ENCODE data around the gene KCNQ1. TPM values are rescaled to one million over a fixed set of nuclear protein-coding genes. Genes with fewer than 3 reads are reported as not detected.

KCNQ1 gene
- total and polyA plus RNA-seq, 2 donors (not counting 1 experiment from before 2014, with no cell fraction given) = 21.5 to 28.8 TPM

GRCh38 chr11:2835296-2835695 is 390.5 kb downstream of the KCNQ1 start:
- no peak for ATAC-seq (ENCODE audit: low read depth)
- WGBS (ENCODE audit: insufficient coverage) = 95% methylated on average over 5 of the region's 6 CpGs
- no peak overlapping the region for H3K4me3 Mint-ChIP-seq
- no peak overlapping the region for H3K9ac ChIP-seq (ENCODE audit: low read length)
- no peaks in the 10 kb centered on the region for H4K20me1 ChIP-seq (ENCODE audit: control insufficient read depth, insufficient read depth, low read length, poor library complexity, severe bottlenecking)
- H2AFZ ChIP-seq (ENCODE audit: insufficient read depth, low read depth, low read length, poor library complexity, severe bottlenecking) = no peak overlapping the region
- H3K27ac Mint-ChIP-seq = no peak overlapping the region
- intact Hi-C loops (cut with micrococcal nuclease) = no loop called here
- no peaks in the 10 kb centered on the region for H3K4me1 Mint-ChIP-seq
- no peak overlapping the region for H3K4me3 ChIP-seq (ENCODE audit: control extremely low read depth in 1 of 5, extremely low read depth in 1 of 5, insufficient read depth in 1 of 5, low read depth in 2 of 5, low read length in 4 of 5)
- CTCF ChIA-PET = no interaction called here
- no peaks in the 10 kb centered on the region for H3K27me3 ChIP-seq (replicated peaks in 1 of 4; ENCODE audit: control extremely low read depth in 1 of 4, control insufficient read depth in 3 of 4, insufficient read depth in 4 of 4, low read length in 3 of 4)
- no peaks in the 10 kb centered on the region for H3K27me3 Mint-ChIP-seq
- no peaks in the 10 kb centered on the region for H3K36me3 ChIP-seq (replicated peaks in 1 of 2; ENCODE audit: control extremely low read depth in 1 of 2, control insufficient read depth in 1 of 2, extremely low read depth in 1 of 2, insufficient read depth in 2 of 2, low read length in 1 of 2)
- H3K4me2 ChIP-seq (replicated peaks; ENCODE audit: low read depth, low read length, poor library complexity, severe bottlenecking) = no peak overlapping the region
- DNase-seq = no peak
- POLR2A ChIA-PET = no interaction called here
- TF ChIP-seq EZH2 (IDR thresholded peaks at IDR 0.05; ENCODE audit: borderline replicate concordance, insufficient read depth, low read depth, low read length, poor library complexity, severe bottlenecking) (no peak), CTCF (IDR thresholded peaks at IDR 0.05) (no peak)
- no peak overlapping the region for H3K27ac ChIP-seq (ENCODE audit: low read length in 2 of 2)
- no peaks in the 10 kb centered on the region for H3K79me2 ChIP-seq (ENCODE audit: control insufficient read depth, insufficient read depth, low read length)
- H3K9me3 Mint-ChIP-seq (ENCODE audit: insufficient read depth) = no peaks in the 10 kb centered on the region
- H3K9me3 ChIP-seq (ENCODE audit: control extremely low read depth in 1 of 3, control insufficient read depth in 2 of 3, insufficient read depth in 1 of 3, low read length in 2 of 3) = no peaks in the 10 kb centered on the region
- no peaks in the 10 kb centered on the region for H3K4me1 ChIP-seq (ENCODE audit: control insufficient read depth in 2 of 2, insufficient read depth in 2 of 2, low read length in 2 of 2)

GRCh38 chr11:2835751-2836150 is 390.9 kb downstream of the KCNQ1 start:
- no peak for TF ChIP-seq CTCF (IDR thresholded peaks at IDR 0.05)
- TF ChIP-seq EZH2 (IDR thresholded peaks at IDR 0.05; ENCODE audit: borderline replicate concordance, insufficient read depth, low read depth, low read length, poor library complexity, severe bottlenecking) = no peak
- no peaks in the 10 kb centered on the region for H3K9me3 Mint-ChIP-seq (ENCODE audit: insufficient read depth)
- ATAC-seq (ENCODE audit: low read depth) = no peak

More at GRCh38 chr11:2835751-2836150, 390.9 kb downstream of the KCNQ1 start:
- Histone ChIP-seq H3K9me3 (ENCODE audit: control extremely low read depth in 1 of 3, control insufficient read depth in 2 of 3, insufficient read depth in 1 of 3, low read length in 2 of 3) (no peaks in the 10 kb centered on the region), H3K4me1 (ENCODE audit: control insufficient read depth in 2 of 2, insufficient read depth in 2 of 2, low read length in 2 of 2) (no peaks in the 10 kb centered on the region), H3K79me2 (ENCODE audit: control insufficient read depth, insufficient read depth, low read length) (no peaks in the 10 kb centered on the region), H2AFZ (ENCODE audit: insufficient read depth, low read depth, low read length, poor library complexity, severe bottlenecking) (no peak overlapping the region), H4K20me1 (ENCODE audit: control insufficient read depth, insufficient read depth, low read length, poor library complexity, severe bottlenecking) (no peaks in the 10 kb centered on the region), H3K4me3 (ENCODE audit: control extremely low read depth in 1 of 5, extremely low read depth in 1 of 5, insufficient read depth in 1 of 5, low read depth in 2 of 5, low read length in 4 of 5) (no peak overlapping the region), H3K4me2 (replicated peaks; ENCODE audit: low read depth, low read length, poor library complexity, severe bottlenecking) (no peak overlapping the region), H3K9ac (ENCODE audit: low read length) (no peak overlapping the region), H3K27ac (ENCODE audit: low read length in 2 of 2) (no peak overlapping the region), H3K36me3 (replicated peaks in 1 of 2; ENCODE audit: control extremely low read depth in 1 of 2, control insufficient read depth in 1 of 2, extremely low read depth in 1 of 2, insufficient read depth in 2 of 2, low read length in 1 of 2) (no peaks in the 10 kb centered on the region), H3K27me3 (replicated peaks in 1 of 4; ENCODE audit: control extremely low read depth in 1 of 4, control insufficient read depth in 3 of 4, insufficient read depth in 4 of 4, low read length in 3 of 4) (no peaks in the 10 kb centered on the region)
- H3K4me1 Mint-ChIP-seq = no peaks in the 10 kb centered on the region
- DNase-seq = no peak
- H3K27me3 Mint-ChIP-seq = no peaks in the 10 kb centered on the region
- 89% methylated on average over 17 of the region's 17 CpGs for WGBS (ENCODE audit: insufficient coverage)
- no peak overlapping the region for H3K27ac Mint-ChIP-seq
- CTCF ChIA-PET = no interaction called here
- POLR2A ChIA-PET = no interaction called here
- H3K4me3 Mint-ChIP-seq = no peak overlapping the region
- intact Hi-C loops (cut with micrococcal nuclease) = no loop called here

Measured in B cell (primary cell).